ENCODE results near the gene ACVR1C. TPM values are rescaled to one million over a fixed set of nuclear protein-coding genes. Genes with fewer than 3 reads are reported as not detected.
A peak's percentile ranks its signal among the peaks of the same experiment; 100 is the strongest.

ACVR1C gene
- total RNA-seq, 1 donor from 2014 or later, result 1.1 TPM

DNA sequence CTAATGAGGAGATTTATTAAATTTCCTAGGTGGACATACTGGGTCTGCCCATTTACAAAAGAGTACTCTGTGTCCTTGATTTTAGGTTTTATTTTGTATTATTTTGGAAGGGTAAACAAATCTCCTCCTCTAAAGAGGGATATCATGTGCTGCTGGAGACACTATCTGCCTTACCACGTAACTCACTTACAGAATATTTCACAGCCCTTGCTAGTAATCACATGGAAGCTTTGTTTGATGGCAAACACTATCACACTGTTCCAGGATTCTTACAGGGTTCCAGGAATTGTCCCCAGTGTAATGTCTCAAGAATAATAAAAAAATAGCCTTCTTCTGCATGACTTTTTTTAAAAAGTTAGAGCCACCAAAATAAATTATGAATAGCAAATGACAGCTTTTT, 29.2 kb upstream of the ACVR1C start:
- ATAC-seq, result no peak

DNA sequence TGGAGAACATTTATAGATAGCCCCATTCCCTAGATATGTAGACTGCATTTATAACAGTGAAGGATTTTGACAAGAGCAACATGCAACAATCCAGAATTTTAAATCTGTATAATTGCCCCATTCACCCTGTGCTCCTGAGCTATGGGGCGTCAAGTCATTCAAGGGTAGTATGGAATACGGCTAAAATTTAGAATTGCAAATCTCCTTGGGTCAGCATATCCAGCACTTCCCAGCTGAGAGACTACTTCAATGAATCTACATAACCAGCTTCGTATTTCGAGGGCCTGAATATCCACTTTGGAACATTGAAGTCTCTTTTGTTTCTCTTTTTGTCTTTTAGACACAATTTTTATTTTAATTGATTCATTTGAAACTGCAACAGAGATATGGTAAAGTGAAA, 28.4 kb upstream of the ACVR1C start:
- intact Hi-C loops (cut with DNase I), result no loop called here
- Histone ChIP-seq H3K9me3 (no peaks in the 10 kb centered on the region), H3K27ac (no peak overlapping the region), H3K36me3 (no peaks in the 10 kb centered on the region), H3K4me1 (no peaks in the 10 kb centered on the region), H3K27me3 (no peaks in the 10 kb centered on the region), H3K4me3 (no peak overlapping the region)
- TF ChIP-seq CTCF (IDR thresholded peaks at IDR 0.05), result no peak
- DNase-seq (no peak), ATAC-seq (no peak)

More for the DNA sequence above, 29.2 kb upstream of the ACVR1C start:
- Histone ChIP-seq H3K4me3 (no peak overlapping the region), H3K9me3 (no peaks in the 10 kb centered on the region), H3K36me3 (no peaks in the 10 kb centered on the region), H3K4me1 (no peaks in the 10 kb centered on the region), H3K27me3 (no peaks in the 10 kb centered on the region), H3K27ac (no peak overlapping the region)
- intact Hi-C loops (cut with DNase I), result no loop called here
- no peak for TF ChIP-seq CTCF (IDR thresholded peaks at IDR 0.05)
- DNase-seq, result no peak

DNA sequence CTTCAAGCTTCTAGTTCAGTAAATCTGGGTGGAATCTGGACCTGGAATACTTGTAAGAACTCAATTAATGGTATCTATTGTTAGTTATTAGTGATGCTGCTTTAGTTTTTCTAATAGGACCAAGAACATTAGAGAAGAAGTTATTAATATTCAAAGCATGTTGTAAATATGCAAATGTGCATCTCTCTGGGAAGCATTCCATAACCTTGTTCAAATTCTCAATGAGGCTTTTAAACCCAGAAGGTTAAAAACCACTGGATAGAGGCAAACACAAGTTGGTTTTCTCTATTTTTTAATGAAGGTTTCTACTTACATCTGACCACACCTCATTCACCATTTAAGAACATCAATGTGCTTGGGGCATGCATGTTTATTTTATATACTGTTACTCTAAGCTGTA, 16.1 kb upstream of the ACVR1C start:
- TF ChIP-seq CTCF (IDR thresholded peaks at IDR 0.05), result no peak
- H3K27me3 ChIP-seq, result no peaks in the 10 kb centered on the region
- no peak for DNase-seq

GRCh38 chr2:157631861-157632260, 3.2 kb upstream of the ACVR1C start:
- Histone ChIP-seq H3K27ac (no peak overlapping the region), H3K36me3 (no peaks in the 10 kb centered on the region), H3K27me3 (peaks cover 5% of the 10 kb centered on the region), H3K9me3 (no peaks in the 10 kb centered on the region), H3K4me3 (no peak overlapping the region), H3K4me1 (peaks cover 12% of the 10 kb centered on the region)
- ATAC-seq, result no peak
- TF ChIP-seq CTCF (IDR thresholded peaks at IDR 0.05), result no peak
- intact Hi-C loops (cut with DNase I), result no loop called here
- no peak for DNase-seq

More for the DNA sequence above, 16.1 kb upstream of the ACVR1C start:
- Histone ChIP-seq H3K9me3 (no peaks in the 10 kb centered on the region), H3K4me1 (no peaks in the 10 kb centered on the region), H3K36me3 (no peaks in the 10 kb centered on the region), H3K27ac (no peak overlapping the region), H3K4me3 (no peak overlapping the region)
- ATAC-seq, result no peak
- intact Hi-C loops (cut with DNase I), result no loop called here

DNA sequence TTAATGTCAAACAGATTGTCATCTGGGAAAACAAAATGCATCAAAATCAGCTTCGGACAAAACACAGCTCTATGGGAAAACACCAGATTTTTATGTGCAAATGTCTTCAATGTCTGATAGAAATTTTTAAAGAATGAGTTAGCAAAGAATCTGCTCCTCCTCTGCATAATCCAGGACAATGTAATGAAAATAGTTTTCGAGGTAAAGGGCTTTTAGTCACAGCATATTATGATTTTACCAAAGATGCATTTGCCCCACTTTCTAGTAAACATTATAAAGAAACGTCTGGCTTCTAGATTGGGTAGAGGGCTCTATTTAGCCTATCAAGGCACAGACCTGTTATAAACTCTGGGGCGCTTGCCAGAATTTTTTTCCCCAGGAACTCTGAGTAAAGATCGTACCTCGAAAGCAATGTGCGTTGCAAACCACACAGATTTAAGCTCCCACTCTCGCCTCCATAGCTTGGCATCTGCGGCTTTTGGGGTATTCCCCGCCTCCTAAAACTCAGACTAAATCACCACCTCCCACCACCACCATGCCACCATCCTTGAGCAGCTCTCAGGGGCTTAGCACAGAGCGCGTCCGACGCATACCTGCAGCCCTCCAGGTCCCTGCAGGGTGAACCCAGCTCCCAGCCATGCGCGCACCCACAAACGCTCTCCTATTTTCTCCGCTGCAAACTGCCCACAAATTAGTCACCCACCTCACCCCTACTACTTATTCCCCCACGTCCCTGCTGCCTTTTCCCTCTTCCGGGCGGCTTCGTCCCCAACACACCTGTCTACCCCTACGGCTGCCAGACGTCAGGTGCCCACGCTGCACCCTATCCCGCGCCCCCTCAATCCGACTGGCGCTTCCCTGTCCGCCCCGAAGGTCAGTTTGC, 829 bp downstream of the ACVR1C start:
- no peak for TF ChIP-seq CTCF (IDR thresholded peaks at IDR 0.05)
- Histone ChIP-seq H3K4me3 (peak overlapping the region; percentile 56), H3K36me3 (no peaks in the 10 kb centered on the region), H3K27me3 (peaks cover 5% of the 10 kb centered on the region), H3K4me1 (peaks cover 12% of the 10 kb centered on the region), H3K9me3 (no peaks in the 10 kb centered on the region), H3K27ac (no peak overlapping the region)
- intact Hi-C loops (cut with DNase I), result no loop called here
- peak; percentile 7 for ATAC-seq
- DNase-seq, result no peak
